Stimulated activated CD8-positive, alpha-beta memory T cell treated with anti-CD3 and anti-CD28 coated beads, Interleukin-15, amount 100 ng/mL, for 48 hours (primary cell): Measurements from ENCODE around the gene NID1.

Source experiments
- DNase-seq, 2 donors: peaks; one replicate each; pipeline ENCODE4 v3.0.0-alpha.2; 2020; ENCODE audit warnings: low read depth in 2 of 2

The NID1 gene

GRCh38 chr1:236064674-236065508 is at the start of gene NID1:
TSS of gene NID1 (minus strand) at chr1:236065090. CDS start at chr1:236065079, 11 bp downstream.
- DNase-seq: no peak

- DNase-seq: no peak
These were observed 49.3 kb upstream of the NID1 start for GRCh38 chr1:236114076-236114747.

- DNase-seq: no peak
These were observed 48.6 kb upstream of the NID1 start for GRCh38 chr1:236113324-236114032.

- no peak for DNase-seq
These were observed 47.4 kb upstream of the NID1 start for GRCh38 chr1:236112332-236112627.

- DNase-seq: no peak
These were observed 46.8 kb upstream of the NID1 start for GRCh38 chr1:236111527-236112331.

- no peak for DNase-seq
These were observed 45.2 kb upstream of the NID1 start for GRCh38 chr1:236110137-236110536.

GRCh38 chr1:236108027-236108648 is 43.2 kb upstream of the NID1 start:
- no peak for DNase-seq

GRCh38 chr1:236107121-236107907 is 42.4 kb upstream of the NID1 start:
- DNase-seq: no peak

- peak in 1 of 2 donors; percentile 16 for DNase-seq
These were observed 38.8 kb upstream of the NID1 start for GRCh38 chr1:236103646-236104218.

GRCh38 chr1:236103059-236103458 is 38.2 kb upstream of the NID1 start:
- no peak for DNase-seq

GRCh38 chr1:236102611-236103010 is 37.7 kb upstream of the NID1 start:
- DNase-seq: no peak

- DNase-seq: no peak
These were observed 36.6 kb upstream of the NID1 start for GRCh38 chr1:236101233-236102200.

- no peak for DNase-seq
These were observed 35.9 kb upstream of the NID1 start for GRCh38 chr1:236100799-236101198.

GRCh38 chr1:236099355-236099974 is 34.6 kb upstream of the NID1 start:
- no peak for DNase-seq

- DNase-seq: no peak
These were observed 33.4 kb upstream of the NID1 start for GRCh38 chr1:236098267-236098666.

- DNase-seq: peak; percentile 78 to 81
These were observed 32.0 kb upstream of the NID1 start for GRCh38 chr1:236096660-236097482.

GRCh38 chr1:236095705-236096520 is 31.0 kb upstream of the NID1 start:
- DNase-seq: no peak
